PC-3 (cell line): ENCODE data around the gene SEMA4C. TPM values are rescaled to one million over a fixed set of nuclear protein-coding genes. Genes with fewer than 3 reads are reported as not detected.

ENCODE experiments used
- ATAC-seq: fragments of 200-7000 bp; cut with Tn5 transposase; 2 replicates; pipeline ENCODE4 v1.9.1; 2020; ENCODE audit warnings: mild to moderate bottlenecking, moderate library complexity
- BruUV-seq: library from RNA; stranded (reverse); fragments of 400-500 nt; replicated peaks from 2 replicates; lab custom pipeline; 2021; lab: Mats Ljungman, UMichigan
- CTCF ChIA-PET: fragments of 300-600 bp; sonication (Branson Sonifier 250); formaldehyde crosslinking; loops from one replicate; lab custom pipeline; 2022; ENCODE audit warnings: antibody characterized with exemption; lab: Charles Lee
- POLR2A ChIA-PET: fragments of 300-600 bp; sonication (Branson Sonifier 250); formaldehyde crosslinking; loops from one replicate; lab custom pipeline; 2022; ENCODE audit warnings: antibody characterized with exemption; ENCODE audit not compliant: unreplicated experiment; lab: Charles Lee
- DNase-seq: peaks from one replicate; pipeline ENCODE4 v3.0.0-alpha.2; 2015
- H2AFZ ChIP-seq: fragments of 300-600 bp; sonication (generic); 2 replicates; pipeline ENCODE4 v1.6.0; 2016; ENCODE audit warnings: antibody characterized with exemption, low read length
- H3F3A ChIP-seq: fragments of 300-600 bp; sonication (generic); one replicate; pipeline ENCODE4 v1.6.0; 2017; ENCODE audit warnings: antibody characterized with exemption, low read length, control low read depth, mild to moderate bottlenecking; ENCODE audit not compliant: unreplicated experiment
- H3K27ac ChIP-seq: fragments of 300-600 bp; sonication (generic); 2 replicates; pipeline ENCODE4 v1.5.1; 2016; ENCODE audit warnings: mild to moderate bottlenecking, low read length
- H3K27me3 ChIP-seq: fragments of 300-600 bp; sonication (generic); 2 replicates; pipeline ENCODE4 v1.6.1; 2016; ENCODE audit warnings: low read length, mixed read lengths
- H3K36me3 ChIP-seq: fragments of 300-600 bp; sonication (generic); 2 replicates; pipeline ENCODE4 v1.6.1; 2016; ENCODE audit warnings: low read depth, mixed run types, low read length, mixed read lengths
- H3K4me1 ChIP-seq: fragments of 300-600 bp; sonication (generic); 2 replicates; pipeline ENCODE4 v1.5.1; 2016; ENCODE audit warnings: low read length; ENCODE audit not compliant: insufficient read depth
- H3K4me2 ChIP-seq: fragments of 300-600 bp; sonication (generic); 2 replicates; pipeline ENCODE4 v1.6.0; 2016; ENCODE audit warnings: low read length
- H3K4me3 ChIP-seq: fragments of 300-600 bp; sonication (generic); 2 replicates; pipeline ENCODE4 v1.5.1; 2016; ENCODE audit warnings: mild to moderate bottlenecking, low read length, mixed read lengths
- H3K79me2 ChIP-seq: fragments of 300-600 bp; sonication (generic); 2 replicates; pipeline ENCODE4 v1.6.1; 2017; ENCODE audit warnings: low read length, mixed read lengths
- H3K9ac ChIP-seq: fragments of 300-600 bp; sonication (generic); 2 replicates; pipeline ENCODE4 v1.6.0; 2016; ENCODE audit warnings: mild to moderate bottlenecking, low read length
- H3K9me2 ChIP-seq: fragments of 300-600 bp; sonication (generic); replicated peaks from 2 replicates; pipeline ENCODE4 v1.6.1; 2016; ENCODE audit warnings: mixed run types, low read length, mixed read lengths
- H3K9me3 ChIP-seq: fragments of 300-600 bp; sonication (generic); 2 replicates; pipeline ENCODE4 v1.6.1; 2016; ENCODE audit warnings: low read length, mixed read lengths
- H4K20me1 ChIP-seq: fragments of 300-600 bp; sonication (generic); 2 replicates; pipeline ENCODE4 v1.6.1; 2016; ENCODE audit warnings: low read length, mixed read lengths
- EZH2 ChIP-seq: fragments of 300-600 bp; sonication (generic); IDR thresholded peaks from one replicate; pipeline ENCODE4 v1.6.1; 2017; ENCODE audit warnings: antibody characterized with exemption, mild to moderate bottlenecking, low read length; ENCODE audit not compliant: unreplicated experiment
- EZH2phosphoT487 ChIP-seq: fragments of 300-600 bp; sonication (generic); IDR thresholded peaks from 2 replicates; pipeline ENCODE4 v1.6.1; 2018; ENCODE audit warnings: mild to moderate bottlenecking, antibody characterized with exemption, low read length, borderline replicate concordance
- intact Hi-C: fragments of 100-400 bp; cut with micrococcal nuclease; formaldehyde crosslinking; loops from 2 replicates; pipeline ENCODE4 v1.9.0; 2023
- total RNA-seq: library from RNA; depleted of rRNA; stranded (reverse); fragments of >200 nt; gene quantifications from 2 replicates; pipeline ENCODE4 v1.2.3, GENCODE V29; 2014
- TF ChIP-seq, protein P1 (sequence below): fragments of 300-600 bp; sonication (generic); conservative IDR thresholded peaks from 2 replicates; pipeline ENCODE4 v1.5.1; 2017; ENCODE audit warnings: antibody characterized with exemption, low read depth, mild to moderate bottlenecking, low read length

The SEMA4C gene
- total RNA-seq, 1 experiment from 2014 or later, result 20.6 TPM

DNA sequence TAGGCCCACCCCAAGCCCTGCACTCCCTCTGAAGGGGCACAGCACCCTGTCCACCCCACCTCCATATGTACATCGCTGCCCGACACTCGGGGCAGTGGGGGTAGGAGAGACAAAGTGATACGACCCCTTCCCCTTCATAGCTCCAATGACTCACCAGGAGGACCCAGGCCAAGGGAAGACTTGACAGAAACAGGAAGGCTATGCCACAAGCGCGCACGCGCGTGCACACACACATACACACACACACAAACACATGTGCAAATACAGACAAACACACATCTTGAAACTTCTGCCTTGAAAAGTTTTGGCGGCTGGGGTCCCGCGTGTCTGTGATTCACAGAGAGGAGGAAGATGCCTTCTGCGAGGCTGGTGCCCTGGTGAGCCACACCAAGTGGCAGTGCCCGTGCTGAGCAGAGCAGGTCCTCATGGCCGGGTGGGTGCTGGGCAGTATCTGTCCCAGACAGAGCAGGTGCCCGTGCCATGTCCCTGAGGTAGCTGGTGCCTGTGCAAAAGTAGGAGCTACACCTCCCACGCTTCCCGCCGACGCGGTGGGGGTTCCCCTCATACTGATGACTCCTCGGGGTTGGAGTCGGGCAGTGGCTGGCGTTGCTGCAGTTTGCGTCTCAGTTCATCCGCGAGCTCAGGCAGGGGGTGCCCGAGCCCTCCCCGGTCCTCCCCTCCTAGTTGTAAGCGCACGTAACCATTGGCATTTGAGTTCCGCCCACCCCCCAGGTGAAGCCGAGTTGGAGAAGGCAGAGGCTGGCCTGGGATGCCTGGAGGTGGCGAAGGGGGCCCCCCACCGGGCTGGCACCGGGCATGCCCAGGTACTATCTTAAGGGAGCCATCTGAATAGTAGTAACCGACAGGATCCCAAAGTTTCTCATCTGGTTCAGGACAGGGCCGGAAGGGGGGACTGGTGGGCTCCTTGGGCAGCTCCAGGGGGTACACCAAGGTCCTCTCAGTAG lies 9.5 kb downstream of the SEMA4C start:
- no peak for ATAC-seq
- Histone ChIP-seq H3K4me2 (no peak overlapping the region), H4K20me1 (no peaks in the 10 kb centered on the region), H3K9ac (no peak overlapping the region), H3F3A (no peaks in the 10 kb centered on the region), H3K27ac (no peak overlapping the region), H2AFZ (no peak overlapping the region), H3K9me2 (no peaks in the 10 kb centered on the region), H3K4me3 (no peak overlapping the region), H3K79me2 (peaks cover 22% of the 10 kb centered on the region), H3K36me3 (peaks cover 18% of the 10 kb centered on the region; the same call in 1 of the 2 replicates), H3K4me1 (peaks cover 11% of the 10 kb centered on the region), H3K9me3 (no peaks in the 10 kb centered on the region), H3K27me3 (no peaks in the 10 kb centered on the region)
- no peak for TF ChIP-seq EZH2phosphoT487
- TF ChIP-seq, protein P1, sequence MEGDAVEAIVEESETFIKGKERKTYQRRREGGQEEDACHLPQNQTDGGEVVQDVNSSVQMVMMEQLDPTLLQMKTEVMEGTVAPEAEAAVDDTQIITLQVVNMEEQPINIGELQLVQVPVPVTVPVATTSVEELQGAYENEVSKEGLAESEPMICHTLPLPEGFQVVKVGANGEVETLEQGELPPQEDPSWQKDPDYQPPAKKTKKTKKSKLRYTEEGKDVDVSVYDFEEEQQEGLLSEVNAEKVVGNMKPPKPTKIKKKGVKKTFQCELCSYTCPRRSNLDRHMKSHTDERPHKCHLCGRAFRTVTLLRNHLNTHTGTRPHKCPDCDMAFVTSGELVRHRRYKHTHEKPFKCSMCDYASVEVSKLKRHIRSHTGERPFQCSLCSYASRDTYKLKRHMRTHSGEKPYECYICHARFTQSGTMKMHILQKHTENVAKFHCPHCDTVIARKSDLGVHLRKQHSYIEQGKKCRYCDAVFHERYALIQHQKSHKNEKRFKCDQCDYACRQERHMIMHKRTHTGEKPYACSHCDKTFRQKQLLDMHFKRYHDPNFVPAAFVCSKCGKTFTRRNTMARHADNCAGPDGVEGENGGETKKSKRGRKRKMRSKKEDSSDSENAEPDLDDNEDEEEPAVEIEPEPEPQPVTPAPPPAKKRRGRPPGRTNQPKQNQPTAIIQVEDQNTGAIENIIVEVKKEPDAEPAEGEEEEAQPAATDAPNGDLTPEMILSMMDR, result no peak
- TF ChIP-seq EZH2, result no peak
- POLR2A ChIA-PET, result no interaction called here
- no TSS peak for BruUV-seq
- CTCF ChIA-PET, result no interaction called here
- intact Hi-C loops, result no loop called here
- DNase-seq, result no peak

DNA sequence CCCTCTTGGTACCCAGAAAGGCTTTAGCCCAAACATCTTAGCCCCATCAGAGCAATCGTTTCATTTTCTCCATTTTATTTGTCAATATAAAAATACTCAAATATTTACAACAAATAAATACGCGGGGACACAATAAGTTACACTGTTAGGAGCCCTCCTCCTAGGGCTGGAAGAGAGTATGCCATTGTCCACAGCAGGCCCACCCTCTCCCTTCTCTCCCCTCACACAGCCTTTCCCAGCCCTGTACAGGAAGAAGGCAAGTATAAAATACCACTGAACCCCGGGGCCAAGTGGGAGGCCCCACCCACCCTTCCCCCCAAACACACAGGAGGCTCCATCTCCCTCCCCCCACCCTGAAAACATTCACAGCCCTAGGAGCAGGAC lies 10.2 kb downstream of the SEMA4C start:
- Histone ChIP-seq H3K9me2 (no peaks in the 10 kb centered on the region), H3K4me1 (peaks cover 11% of the 10 kb centered on the region), H3K4me3 (no peak overlapping the region), H3F3A (no peaks in the 10 kb centered on the region), H2AFZ (no peak overlapping the region), H3K9me3 (no peaks in the 10 kb centered on the region), H3K9ac (no peak overlapping the region), H3K4me2 (no peak overlapping the region), H4K20me1 (0 out of 2 replicates have a peak, but pooled peaks cover 4% of the 10 kb centered on the region), H3K79me2 (peaks cover 29% of the 10 kb centered on the region), H3K27ac (no peak overlapping the region), H3K36me3 (peaks cover 12% of the 10 kb centered on the region; the same call in 1 of the 2 replicates), H3K27me3 (no peaks in the 10 kb centered on the region)
- no peak for ATAC-seq
- ChIA-PET POLR2A (no interaction called here), CTCF (no interaction called here)
- intact Hi-C loops, result loop anchor here (5.0 kb wide), 2 partner anchors 58 to 97 kb away; partner anchors contain the start of gene CNNM4
- no TSS peak for BruUV-seq
- TF ChIP-seq EZH2 (no peak), EZH2phosphoT487 (no peak)
- TF ChIP-seq, protein P1, result no peak
- DNase-seq, result no peak
